A673 (cell line): Measurements from ENCODE around the gene ME2. TPM values are rescaled to one million over a fixed set of nuclear protein-coding genes. Genes with fewer than 3 reads are reported as not detected.

Source experiments
- BruUV-seq: library from RNA; stranded (reverse); fragments of 400-500 nt; replicated peaks from 2 replicates; lab custom pipeline; 2021; lab: Mats Ljungman, UMichigan
- CTCF ChIA-PET: fragments of 300-600 bp; sonication (Branson Sonifier 250); formaldehyde crosslinking; loops from one replicate; lab custom pipeline; 2022; ENCODE audit warnings: antibody characterized with exemption; lab: Charles Lee
- POLR2A ChIA-PET: fragments of 300-600 bp; sonication (Branson Sonifier 250); formaldehyde crosslinking; loops from one replicate; lab custom pipeline; 2022; ENCODE audit warnings: antibody characterized with exemption; ENCODE audit not compliant: low non-redundant PET; lab: Charles Lee
- DNase-seq: peaks from one replicate; pipeline ENCODE4 v3.0.0-alpha.2; 2015; ENCODE audit warnings: low spot score
- H3K27ac ChIP-seq: fragments of 200-600 bp; sonication (generic); 2 replicates; pipeline ENCODE4 v1.5.1; 2016; ENCODE audit warnings: mixed run types, low read depth, mild to moderate bottlenecking, mixed read lengths, antibody characterized with exemption, low read length; ENCODE audit not compliant: poor library complexity, severe bottlenecking
- H3K27me3 ChIP-seq: fragments of 200-600 bp; sonication (generic); replicated peaks from 2 replicates; pipeline ENCODE4 v1.6.1; 2017; ENCODE audit warnings: mixed run types, low read depth, mild to moderate bottlenecking, mixed read lengths, antibody characterized with exemption, low read length; ENCODE audit not compliant: insufficient read depth, poor library complexity
- H3K36me3 ChIP-seq: fragments of 200-600 bp; sonication (generic); 2 replicates; pipeline ENCODE4 v1.6.1; 2016; ENCODE audit warnings: mixed run types, mild to moderate bottlenecking, mixed read lengths, antibody characterized with exemption, low read length; ENCODE audit not compliant: insufficient read depth, poor library complexity, severe bottlenecking
- H3K4me1 ChIP-seq: fragments of 200-600 bp; sonication (generic); 2 replicates; pipeline ENCODE4 v1.6.1; 2017; ENCODE audit warnings: mixed run types, mild to moderate bottlenecking, mixed read lengths, antibody characterized with exemption, low read length; ENCODE audit not compliant: insufficient read depth, poor library complexity, severe bottlenecking
- H3K4me3 ChIP-seq: fragments of 200-600 bp; sonication (generic); 2 replicates; pipeline ENCODE4 v1.5.1; 2016; ENCODE audit warnings: low read depth, mixed run types, mild to moderate bottlenecking, mixed read lengths, low read length; ENCODE audit not compliant: poor library complexity, severe bottlenecking
- H3K9me3 ChIP-seq: fragments of 200-600 bp; sonication (generic); 2 replicates; pipeline ENCODE4 v1.6.1; 2016; ENCODE audit warnings: mixed run types, low read depth, mild to moderate bottlenecking, mixed read lengths, antibody characterized with exemption, low read length; ENCODE audit not compliant: poor library complexity, severe bottlenecking
- EZH2 ChIP-seq: fragments of 200-600 bp; sonication (generic); IDR thresholded peaks from 2 replicates; pipeline ENCODE4 v1.6.1; 2017; ENCODE audit warnings: borderline replicate concordance, low read depth, mild to moderate bottlenecking, mixed read lengths, antibody characterized with exemption, low read length; ENCODE audit not compliant: poor library complexity, severe bottlenecking
- intact Hi-C: fragments of 100-400 bp; cut with micrococcal nuclease; formaldehyde crosslinking; loops from one replicate; pipeline ENCODE4 v1.10.0; 2022; ENCODE audit not compliant: unreplicated experiment
- total RNA-seq: library from RNA; stranded (reverse); gene quantifications from 2 replicates; pipeline ENCODE4 v1.2.3, GENCODE V29; 2021
- TF ChIP-seq, protein P1 (sequence below): fragments of 300-800, 200-600 bp; sonication (generic); conservative IDR thresholded peaks from 2 replicates; pipeline ENCODE4 v1.5.1; 2017; ENCODE audit warnings: low read depth, mild to moderate bottlenecking, antibody characterized with exemption, low read length, moderate library complexity, mixed read lengths

Gene ME2
- total RNA-seq, 1 experiment from 2014 or later: 55.3 TPM

DNA sequence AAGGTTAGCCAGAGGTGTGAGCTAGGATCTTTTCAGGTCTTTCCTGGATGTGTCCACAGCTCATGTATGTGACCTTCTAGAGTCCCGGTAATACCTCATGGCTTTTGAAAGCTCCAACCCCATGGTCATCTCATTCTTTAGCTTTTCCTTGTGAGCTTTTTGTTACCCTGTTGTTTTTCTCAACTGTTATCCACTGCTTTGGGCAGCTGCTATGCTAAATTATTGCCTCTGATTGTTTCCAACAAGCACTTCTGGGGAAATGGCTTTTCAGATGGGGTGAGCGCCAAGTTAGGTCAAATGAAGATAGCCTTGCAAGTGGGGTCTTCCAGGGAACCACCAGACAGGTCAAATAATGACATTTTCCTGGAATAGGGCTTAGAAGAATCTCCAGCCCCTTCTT is 27.9 kb downstream of the ME2 start:
- Histone ChIP-seq H3K27me3 (no peaks in the 10 kb centered on the region), H3K9me3 (peaks cover 6% of the 10 kb centered on the region), H3K4me1 (peaks cover 5% of the 10 kb centered on the region), H3K4me3 (no peak overlapping the region), H3K36me3 (peaks cover 25% of the 10 kb centered on the region), H3K27ac (no peak overlapping the region)
- TF ChIP-seq EZH2: no peak
- TF ChIP-seq, protein P1, sequence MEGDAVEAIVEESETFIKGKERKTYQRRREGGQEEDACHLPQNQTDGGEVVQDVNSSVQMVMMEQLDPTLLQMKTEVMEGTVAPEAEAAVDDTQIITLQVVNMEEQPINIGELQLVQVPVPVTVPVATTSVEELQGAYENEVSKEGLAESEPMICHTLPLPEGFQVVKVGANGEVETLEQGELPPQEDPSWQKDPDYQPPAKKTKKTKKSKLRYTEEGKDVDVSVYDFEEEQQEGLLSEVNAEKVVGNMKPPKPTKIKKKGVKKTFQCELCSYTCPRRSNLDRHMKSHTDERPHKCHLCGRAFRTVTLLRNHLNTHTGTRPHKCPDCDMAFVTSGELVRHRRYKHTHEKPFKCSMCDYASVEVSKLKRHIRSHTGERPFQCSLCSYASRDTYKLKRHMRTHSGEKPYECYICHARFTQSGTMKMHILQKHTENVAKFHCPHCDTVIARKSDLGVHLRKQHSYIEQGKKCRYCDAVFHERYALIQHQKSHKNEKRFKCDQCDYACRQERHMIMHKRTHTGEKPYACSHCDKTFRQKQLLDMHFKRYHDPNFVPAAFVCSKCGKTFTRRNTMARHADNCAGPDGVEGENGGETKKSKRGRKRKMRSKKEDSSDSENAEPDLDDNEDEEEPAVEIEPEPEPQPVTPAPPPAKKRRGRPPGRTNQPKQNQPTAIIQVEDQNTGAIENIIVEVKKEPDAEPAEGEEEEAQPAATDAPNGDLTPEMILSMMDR: no peak
- DNase-seq: no peak
- ChIA-PET POLR2A (no interaction called here), CTCF (no interaction called here)
- intact Hi-C loops: no loop called here
- no TSS peak for BruUV-seq

- no peak for DNase-seq
- POLR2A ChIA-PET: no interaction called here
- Histone ChIP-seq H3K27ac (no peak overlapping the region), H3K4me3 (no peak overlapping the region), H3K4me1 (no peaks in the 10 kb centered on the region), H3K36me3 (peaks cover 42% of the 10 kb centered on the region), H3K9me3 (peaks cover 6% of the 10 kb centered on the region), H3K27me3 (no peaks in the 10 kb centered on the region)
- no TSS peak for BruUV-seq
- CTCF ChIA-PET: no interaction called here
- TF ChIP-seq EZH2: no peak
- intact Hi-C loops: no loop called here
These were observed 30.3 kb downstream of the ME2 start for GRCh38 chr18:50909261-50909660.

DNA sequence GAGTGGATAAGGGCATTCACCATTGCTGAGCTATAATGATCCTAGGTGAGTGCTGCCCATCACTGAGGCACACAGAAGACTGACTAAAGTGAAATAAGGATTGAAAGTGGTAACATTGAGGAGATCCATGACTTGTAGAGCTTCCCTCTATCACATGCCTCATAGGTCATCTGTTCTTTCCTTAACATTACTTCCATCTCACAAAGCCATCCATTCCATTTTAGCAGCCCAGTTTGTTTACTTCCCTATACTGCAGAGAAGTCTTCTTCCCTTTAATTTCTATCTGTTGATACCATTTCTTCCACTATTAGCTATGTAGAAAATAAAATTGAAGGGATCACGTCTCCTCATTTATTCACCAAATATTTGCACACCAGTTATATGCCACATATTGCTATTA is 32.1 kb downstream of the ME2 start:
- intact Hi-C loops: no loop called here
- no peaks in the 10 kb centered on the region for H3K4me1 ChIP-seq
- peaks cover 6% of the 10 kb centered on the region for H3K9me3 ChIP-seq
- ChIA-PET POLR2A (no interaction called here), CTCF (no interaction called here)
- H3K36me3 ChIP-seq: peaks cover 40% of the 10 kb centered on the region
- TF ChIP-seq EZH2: no peak
- TF ChIP-seq, protein P1: no peak
- DNase-seq: no peak
- no peaks in the 10 kb centered on the region for H3K27me3 ChIP-seq
- H3K4me3 ChIP-seq: no peak overlapping the region
- BruUV-seq: no TSS peak
- no peak overlapping the region for H3K27ac ChIP-seq

- Histone ChIP-seq H3K4me1 (no peaks in the 10 kb centered on the region), H3K36me3 (peaks cover 30% of the 10 kb centered on the region), H3K9me3 (no peaks in the 10 kb centered on the region), H3K4me3 (no peak overlapping the region), H3K27me3 (no peaks in the 10 kb centered on the region), H3K27ac (no peak overlapping the region)
- ChIA-PET CTCF (no interaction called here), POLR2A (no interaction called here)
- intact Hi-C loops: no loop called here
- BruUV-seq: TSS peak; percentile 4
- TF ChIP-seq EZH2: no peak
- TF ChIP-seq, protein P1: no peak
- DNase-seq: no peak
These were observed 38.1 kb downstream of the ME2 start for GRCh38 chr18:50917021-50917420.
